Thyroid gland (tissue), 4 donors: ENCODE data around the gene TEX9.

Experiments
- POLR2A ChIP-seq, 2 donors: fragments of 450-650 bp; IDR thresholded peaks; one replicate each; pipeline ENCODE4 v1.6.1; 2017; ENCODE audit warnings: antibody characterized with exemption in 2 of 2, mild to moderate bottlenecking in 2 of 2, moderate library complexity in 1 of 2
- TF ChIP-seq, protein P1 (sequence below), 6 experiments: fragments of 200-600 bp in 3 of 6; fragments of 450-650 bp in 3 of 6; sonication (generic) in 3 of 6; IDR thresholded peaks; one replicate each; pipeline ENCODE4 v1.5.1; 2016 to 2019; ENCODE audit warnings: antibody characterized with exemption in 6 of 6, mild to moderate bottlenecking in 2 of 6, inconsistent platforms in 1 of 6, moderate library complexity in 1 of 6

DNA sequence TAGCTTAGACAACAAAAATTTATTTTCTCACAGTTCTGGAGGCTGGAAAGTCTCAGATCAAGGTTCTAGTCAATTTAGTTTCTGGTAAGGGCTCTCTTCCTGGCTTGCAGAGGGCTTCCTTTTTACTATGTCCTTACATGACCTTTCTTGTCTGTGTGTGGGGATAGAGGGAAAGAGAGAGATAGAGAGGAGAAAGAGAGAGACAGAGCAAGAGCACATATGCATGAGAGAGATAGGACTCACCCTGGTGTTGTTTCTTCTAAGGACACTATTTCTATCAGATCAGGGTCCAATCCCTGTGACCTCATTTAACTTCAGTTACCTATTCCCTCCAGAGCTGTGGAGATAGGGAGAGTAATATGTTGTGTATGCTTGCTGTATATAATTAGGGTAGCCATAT lies 44.9 kb upstream of the TEX9 start:
- TF ChIP-seq, protein P1, sequence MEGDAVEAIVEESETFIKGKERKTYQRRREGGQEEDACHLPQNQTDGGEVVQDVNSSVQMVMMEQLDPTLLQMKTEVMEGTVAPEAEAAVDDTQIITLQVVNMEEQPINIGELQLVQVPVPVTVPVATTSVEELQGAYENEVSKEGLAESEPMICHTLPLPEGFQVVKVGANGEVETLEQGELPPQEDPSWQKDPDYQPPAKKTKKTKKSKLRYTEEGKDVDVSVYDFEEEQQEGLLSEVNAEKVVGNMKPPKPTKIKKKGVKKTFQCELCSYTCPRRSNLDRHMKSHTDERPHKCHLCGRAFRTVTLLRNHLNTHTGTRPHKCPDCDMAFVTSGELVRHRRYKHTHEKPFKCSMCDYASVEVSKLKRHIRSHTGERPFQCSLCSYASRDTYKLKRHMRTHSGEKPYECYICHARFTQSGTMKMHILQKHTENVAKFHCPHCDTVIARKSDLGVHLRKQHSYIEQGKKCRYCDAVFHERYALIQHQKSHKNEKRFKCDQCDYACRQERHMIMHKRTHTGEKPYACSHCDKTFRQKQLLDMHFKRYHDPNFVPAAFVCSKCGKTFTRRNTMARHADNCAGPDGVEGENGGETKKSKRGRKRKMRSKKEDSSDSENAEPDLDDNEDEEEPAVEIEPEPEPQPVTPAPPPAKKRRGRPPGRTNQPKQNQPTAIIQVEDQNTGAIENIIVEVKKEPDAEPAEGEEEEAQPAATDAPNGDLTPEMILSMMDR (IDR thresholded peaks at IDR 0.05) = no peak
- no peak for TF ChIP-seq POLR2A (IDR thresholded peaks at IDR 0.05)
